ENCODE results near the gene RASA3.

RASA3 gene

DNA sequence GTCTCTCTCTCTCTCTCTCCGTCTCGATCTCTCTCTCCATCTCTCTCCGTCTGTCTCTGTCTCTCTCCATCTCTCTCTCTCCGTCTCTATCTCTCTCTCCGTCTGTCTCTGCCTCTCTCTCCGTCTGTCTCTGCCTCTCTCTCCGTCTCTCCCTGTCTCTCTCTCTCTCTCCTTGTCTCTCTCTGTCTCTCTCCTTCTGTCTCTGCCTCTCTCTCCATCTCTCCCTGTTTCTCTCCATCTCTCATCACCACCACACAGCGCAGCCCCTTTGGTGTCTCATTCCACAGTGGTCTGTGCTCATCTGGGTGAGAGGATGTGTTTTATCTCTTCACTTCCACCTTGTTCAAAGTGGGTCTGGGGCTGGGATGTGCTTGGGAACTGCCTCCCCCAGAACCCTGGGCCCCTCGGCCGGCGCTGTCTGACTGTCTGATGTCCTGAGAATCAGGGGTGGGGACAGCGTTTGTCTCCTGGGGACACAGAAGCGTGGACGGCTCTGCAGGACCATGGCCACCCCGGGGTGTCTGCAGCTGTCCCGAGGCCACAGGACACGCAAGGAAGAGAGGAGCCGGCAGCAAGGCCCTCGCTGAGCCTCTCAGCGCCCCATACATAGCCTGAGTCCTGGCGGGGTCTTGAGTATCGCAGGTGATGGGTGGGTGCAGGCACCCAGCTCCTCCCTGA lies 118.3 kb downstream of the RASA3 start:
- Histone ChIP-seq H3K4me1 (ENCODE audit: control insufficient read depth, insufficient read depth, low read length) (no peaks in the 10 kb centered on the region), H3K4me3 (ENCODE audit: low read depth, low read length) (no peak overlapping the region), H3K9ac (ENCODE audit: low read depth, low read length) (no peak overlapping the region), H3K27me3 (ENCODE audit: control insufficient read depth, insufficient read depth, low read length) (no peaks in the 10 kb centered on the region), H3K9me3 (ENCODE audit: control insufficient read depth, insufficient read depth, low read length) (no peaks in the 10 kb centered on the region), H3K36me3 (ENCODE audit: control insufficient read depth, insufficient read depth, low read length) (peaks cover 39% of the 10 kb centered on the region)

DNA sequence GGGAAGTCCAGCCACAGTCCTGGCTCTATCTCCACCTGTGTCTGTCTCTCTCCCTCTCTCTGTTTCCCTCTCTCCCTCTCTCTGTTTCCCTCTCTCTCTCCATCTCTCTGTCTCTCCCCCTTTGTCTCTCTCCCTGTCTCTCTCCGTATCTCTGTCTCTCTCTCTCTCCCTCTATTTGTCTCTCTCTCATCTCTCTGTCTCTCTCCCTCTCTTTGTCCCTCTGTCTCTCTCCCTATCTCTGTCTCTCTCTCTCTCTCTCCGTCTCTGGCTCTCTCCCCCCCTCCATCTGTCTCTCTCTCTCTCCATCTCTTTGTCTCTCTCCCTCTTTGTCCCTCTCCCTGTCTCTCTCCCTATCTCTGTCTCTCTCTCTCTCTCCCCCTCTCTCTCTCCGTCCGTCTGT lies 119.1 kb downstream of the RASA3 start:
- peaks cover 43% of the 10 kb centered on the region for H3K36me3 ChIP-seq (ENCODE audit: control insufficient read depth, insufficient read depth, low read length)
- no peaks in the 10 kb centered on the region for H3K4me1 ChIP-seq (ENCODE audit: control insufficient read depth, insufficient read depth, low read length)
- no peaks in the 10 kb centered on the region for H3K9me3 ChIP-seq (ENCODE audit: control insufficient read depth, insufficient read depth, low read length)
- no peak overlapping the region for H3K4me3 ChIP-seq (ENCODE audit: low read depth, low read length)
- H3K9ac ChIP-seq (ENCODE audit: low read depth, low read length): no peak overlapping the region
- H3K27me3 ChIP-seq (ENCODE audit: control insufficient read depth, insufficient read depth, low read length): no peaks in the 10 kb centered on the region

DNA sequence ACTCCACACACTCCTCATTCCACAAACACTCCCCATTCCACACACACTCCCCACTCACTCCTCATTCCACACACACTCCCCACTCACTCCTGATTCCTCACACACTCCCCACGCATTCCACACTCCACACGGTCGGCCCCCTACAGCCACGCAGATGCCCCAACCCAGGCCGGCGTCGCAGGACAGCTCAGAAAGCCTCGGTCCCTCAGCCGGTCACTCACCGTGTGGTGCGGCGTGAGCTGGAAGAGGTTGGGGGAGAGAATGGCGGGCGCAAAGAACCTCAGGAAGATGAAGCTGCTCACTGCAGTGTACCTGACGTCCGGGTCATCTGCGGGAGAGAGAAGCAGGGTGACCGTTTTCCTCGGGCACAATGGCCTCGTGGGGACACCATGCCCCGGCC lies 119.5 kb downstream of the RASA3 start:
- H3K36me3 ChIP-seq (ENCODE audit: control insufficient read depth, insufficient read depth, low read length): peaks cover 43% of the 10 kb centered on the region
- H3K4me1 ChIP-seq (ENCODE audit: control insufficient read depth, insufficient read depth, low read length): no peaks in the 10 kb centered on the region
- H3K27me3 ChIP-seq (ENCODE audit: control insufficient read depth, insufficient read depth, low read length): no peaks in the 10 kb centered on the region
- H3K9ac ChIP-seq (ENCODE audit: low read depth, low read length): no peak overlapping the region
- H3K9me3 ChIP-seq (ENCODE audit: control insufficient read depth, insufficient read depth, low read length): no peaks in the 10 kb centered on the region
- H3K4me3 ChIP-seq (ENCODE audit: low read depth, low read length): no peak overlapping the region

DNA sequence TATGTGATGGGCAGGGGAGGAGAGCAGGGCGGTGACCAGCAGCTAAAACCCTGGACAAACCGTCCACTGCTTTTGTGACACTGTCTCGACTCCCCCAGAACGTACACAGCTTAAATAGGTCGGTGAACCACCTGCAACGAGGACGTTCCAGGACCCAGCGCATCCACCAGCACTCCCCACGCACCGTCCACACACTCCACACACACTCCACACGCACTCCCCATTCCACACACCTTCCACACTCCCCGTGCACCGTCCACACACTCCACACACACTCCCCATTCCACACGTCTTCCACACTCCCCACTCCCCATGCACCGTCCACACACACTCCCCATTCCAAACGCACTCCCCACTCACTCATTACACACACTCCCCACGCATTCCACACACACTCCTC lies 120.3 kb downstream of the RASA3 start:
- Histone ChIP-seq H3K27me3 (ENCODE audit: control insufficient read depth, insufficient read depth, low read length) (no peaks in the 10 kb centered on the region), H3K9ac (ENCODE audit: low read depth, low read length) (no peak overlapping the region), H3K36me3 (ENCODE audit: control insufficient read depth, insufficient read depth, low read length) (peaks cover 37% of the 10 kb centered on the region), H3K4me3 (ENCODE audit: low read depth, low read length) (no peak overlapping the region), H3K9me3 (ENCODE audit: control insufficient read depth, insufficient read depth, low read length) (no peaks in the 10 kb centered on the region), H3K4me1 (ENCODE audit: control insufficient read depth, insufficient read depth, low read length) (no peaks in the 10 kb centered on the region)

DNA sequence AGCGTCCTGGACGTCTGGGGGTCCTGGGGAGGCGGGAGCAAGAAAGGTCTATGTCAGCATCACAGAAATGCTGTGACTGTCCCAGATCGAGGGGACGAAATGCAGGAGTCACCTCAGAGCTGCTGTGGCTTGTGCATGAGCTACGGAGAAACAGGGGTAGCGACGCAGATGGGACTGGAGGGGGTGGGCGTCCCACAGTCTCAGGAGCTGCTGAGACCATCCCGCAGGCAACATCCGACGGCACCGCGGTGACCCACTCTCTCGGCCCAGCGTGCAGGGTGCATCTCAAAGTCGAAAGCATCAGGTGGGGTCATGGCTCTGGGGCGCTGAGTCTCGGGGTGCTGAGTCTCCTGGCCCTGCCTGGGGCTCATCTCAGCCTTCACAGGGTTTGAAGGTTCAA lies 121.2 kb downstream of the RASA3 start:
- Histone ChIP-seq H3K9me3 (ENCODE audit: control insufficient read depth, insufficient read depth, low read length) (no peaks in the 10 kb centered on the region), H3K27me3 (ENCODE audit: control insufficient read depth, insufficient read depth, low read length) (no peaks in the 10 kb centered on the region), H3K4me3 (ENCODE audit: low read depth, low read length) (no peak overlapping the region), H3K9ac (ENCODE audit: low read depth, low read length) (no peak overlapping the region), H3K4me1 (ENCODE audit: control insufficient read depth, insufficient read depth, low read length) (no peaks in the 10 kb centered on the region), H3K36me3 (ENCODE audit: control insufficient read depth, insufficient read depth, low read length) (peaks cover 28% of the 10 kb centered on the region)

DNA sequence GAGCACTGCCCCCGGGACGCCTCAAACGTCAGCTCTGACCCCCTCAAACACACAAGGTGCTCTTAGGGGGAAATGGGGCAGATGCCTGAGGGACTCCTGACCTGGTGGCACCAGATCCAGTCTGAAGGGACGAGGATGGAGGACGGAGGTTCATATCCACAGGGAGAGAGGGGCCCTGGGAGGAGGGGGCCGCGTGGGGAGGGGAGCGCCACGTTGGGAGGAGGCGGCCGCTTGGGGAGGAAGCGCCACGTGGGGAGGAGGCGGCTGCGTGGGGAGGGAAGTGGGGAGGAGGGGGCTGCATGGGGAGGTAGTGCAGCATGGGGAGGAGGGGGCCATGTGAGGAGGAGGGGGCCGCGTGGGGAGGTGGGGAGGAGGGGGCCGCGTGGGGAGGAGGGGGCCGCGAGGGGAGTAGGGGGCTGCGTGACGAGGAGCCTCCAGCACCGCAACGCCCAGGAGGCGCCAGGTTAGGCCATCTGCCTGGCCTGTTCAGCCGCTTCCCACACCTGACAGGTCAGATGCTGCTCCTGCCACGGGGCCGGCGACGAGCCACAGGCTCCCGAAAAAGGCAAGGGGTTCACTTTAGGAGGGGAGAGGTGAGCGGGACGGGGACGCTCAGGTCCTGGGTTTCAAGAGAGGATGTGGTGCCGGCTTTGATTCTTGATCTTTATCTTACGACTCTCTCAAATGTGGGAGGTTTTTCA lies 121.9 kb downstream of the RASA3 start:
- H3K27me3 ChIP-seq (ENCODE audit: control insufficient read depth, insufficient read depth, low read length): no peaks in the 10 kb centered on the region
- H3K9ac ChIP-seq (ENCODE audit: low read depth, low read length): no peak overlapping the region
- H3K4me3 ChIP-seq (ENCODE audit: low read depth, low read length): no peak overlapping the region
- H3K4me1 ChIP-seq (ENCODE audit: control insufficient read depth, insufficient read depth, low read length): no peaks in the 10 kb centered on the region
- H3K9me3 ChIP-seq (ENCODE audit: control insufficient read depth, insufficient read depth, low read length): no peaks in the 10 kb centered on the region
- H3K36me3 ChIP-seq (ENCODE audit: control insufficient read depth, insufficient read depth, low read length): peaks cover 24% of the 10 kb centered on the region

DNA sequence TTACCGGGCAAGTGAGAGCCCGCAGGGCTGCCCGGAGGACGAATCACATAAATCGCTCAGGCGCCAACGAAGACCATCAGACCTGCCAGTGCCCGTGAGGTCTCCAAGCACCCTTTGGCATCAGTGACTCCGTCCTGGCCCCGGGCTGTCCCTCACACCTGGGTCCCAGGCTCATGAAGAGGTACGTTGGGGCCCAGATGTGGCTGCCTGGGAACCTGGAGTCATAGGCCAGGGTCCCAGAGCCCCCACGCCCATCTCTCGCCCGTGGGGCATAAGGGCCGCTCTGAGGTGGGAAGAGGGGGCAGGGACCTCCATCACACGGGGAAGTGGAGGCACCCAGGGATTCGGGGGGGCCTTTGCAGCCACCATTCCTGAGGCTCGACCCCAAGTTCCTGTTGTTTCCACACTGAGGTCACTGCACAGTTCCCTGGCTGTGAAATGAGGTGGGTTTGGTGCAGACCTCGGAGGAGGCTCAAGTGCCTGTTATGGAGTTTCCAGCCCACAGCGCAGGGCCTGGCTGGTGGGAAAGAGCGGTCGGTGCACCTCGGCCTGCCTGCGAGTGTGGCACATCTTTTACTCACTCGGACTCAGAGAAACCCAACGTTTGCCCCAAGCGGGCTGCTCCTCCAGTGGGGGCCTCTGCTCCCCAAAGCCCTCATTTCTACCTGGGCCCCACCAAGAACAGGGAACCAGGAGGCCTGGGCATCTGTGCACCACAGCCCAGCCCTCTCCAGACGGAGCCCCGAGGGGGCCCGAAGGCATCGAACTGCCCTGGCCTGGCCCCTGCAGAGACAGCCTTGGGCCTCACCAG lies 122.6 kb downstream of the RASA3 start:
- H3K9me3 ChIP-seq (ENCODE audit: control insufficient read depth, insufficient read depth, low read length): no peaks in the 10 kb centered on the region
- H3K9ac ChIP-seq (ENCODE audit: low read depth, low read length): no peak overlapping the region
- no peak overlapping the region for H3K4me3 ChIP-seq (ENCODE audit: low read depth, low read length)
- H3K4me1 ChIP-seq (ENCODE audit: control insufficient read depth, insufficient read depth, low read length): no peaks in the 10 kb centered on the region
- peaks cover 24% of the 10 kb centered on the region for H3K36me3 ChIP-seq (ENCODE audit: control insufficient read depth, insufficient read depth, low read length)
- no peaks in the 10 kb centered on the region for H3K27me3 ChIP-seq (ENCODE audit: control insufficient read depth, insufficient read depth, low read length)

DNA sequence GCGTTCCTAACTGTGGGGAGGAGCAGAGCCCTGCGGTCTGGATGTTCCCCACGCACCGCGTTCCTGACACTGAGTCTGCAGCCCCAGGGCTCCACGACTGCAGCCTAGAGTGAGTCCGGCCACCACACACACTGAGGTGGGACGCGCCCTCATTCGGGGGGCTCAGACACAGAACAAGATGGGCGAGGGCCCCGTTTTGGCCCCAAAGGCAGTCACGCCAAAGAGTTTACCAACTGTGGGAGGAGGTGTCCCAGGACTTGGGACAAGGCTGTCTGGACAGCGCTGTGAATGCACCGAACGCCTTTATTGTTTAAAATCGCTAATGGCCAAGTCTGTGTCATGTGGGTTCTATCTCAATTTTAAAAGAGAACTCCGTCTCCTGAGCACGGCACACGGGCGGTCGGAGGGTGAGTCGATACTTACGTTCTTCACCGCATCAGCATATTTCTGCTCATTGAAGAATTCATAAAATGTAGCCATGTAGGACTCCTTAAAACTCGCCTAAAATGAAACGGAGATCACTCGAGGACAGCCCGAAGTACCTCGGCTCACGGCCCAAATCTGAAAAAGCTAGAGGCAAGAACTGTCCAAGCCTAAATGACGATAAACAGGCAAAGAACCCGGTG lies 123.3 kb downstream of the RASA3 start:
- H3K36me3 ChIP-seq (ENCODE audit: control insufficient read depth, insufficient read depth, low read length): peaks cover 24% of the 10 kb centered on the region
- no peaks in the 10 kb centered on the region for H3K27me3 ChIP-seq (ENCODE audit: control insufficient read depth, insufficient read depth, low read length)
- H3K4me3 ChIP-seq (ENCODE audit: low read depth, low read length): no peak overlapping the region
- no peak overlapping the region for H3K9ac ChIP-seq (ENCODE audit: low read depth, low read length)
- H3K4me1 ChIP-seq (ENCODE audit: control insufficient read depth, insufficient read depth, low read length): no peaks in the 10 kb centered on the region
- H3K9me3 ChIP-seq (ENCODE audit: control insufficient read depth, insufficient read depth, low read length): no peaks in the 10 kb centered on the region

DNA sequence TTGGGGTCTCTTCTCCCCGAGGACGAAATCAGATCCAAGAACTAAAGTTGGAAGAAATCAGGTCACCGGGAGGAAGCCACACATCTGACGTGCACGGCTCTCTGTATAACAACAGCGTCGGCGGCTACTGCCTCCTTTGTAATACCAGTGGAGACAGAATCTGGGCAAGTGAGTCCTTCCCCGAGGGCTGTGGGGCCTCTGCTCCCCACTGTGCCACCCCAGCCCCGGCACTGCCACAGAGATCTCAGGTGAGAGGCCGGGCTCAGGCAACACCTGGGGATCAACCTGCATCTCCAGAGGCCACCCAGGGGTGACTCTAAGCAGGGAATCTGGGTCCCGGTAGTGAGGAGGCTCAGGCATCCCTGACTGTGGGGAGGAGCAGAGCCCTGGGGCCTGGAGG lies 124.9 kb downstream of the RASA3 start:
- H3K4me3 ChIP-seq (ENCODE audit: low read depth, low read length): no peak overlapping the region
- no peaks in the 10 kb centered on the region for H3K9me3 ChIP-seq (ENCODE audit: control insufficient read depth, insufficient read depth, low read length)
- no peak overlapping the region for H3K9ac ChIP-seq (ENCODE audit: low read depth, low read length)
- no peaks in the 10 kb centered on the region for H3K4me1 ChIP-seq (ENCODE audit: control insufficient read depth, insufficient read depth, low read length)
- no peaks in the 10 kb centered on the region for H3K27me3 ChIP-seq (ENCODE audit: control insufficient read depth, insufficient read depth, low read length)
- peaks cover 20% of the 10 kb centered on the region for H3K36me3 ChIP-seq (ENCODE audit: control insufficient read depth, insufficient read depth, low read length)

DNA sequence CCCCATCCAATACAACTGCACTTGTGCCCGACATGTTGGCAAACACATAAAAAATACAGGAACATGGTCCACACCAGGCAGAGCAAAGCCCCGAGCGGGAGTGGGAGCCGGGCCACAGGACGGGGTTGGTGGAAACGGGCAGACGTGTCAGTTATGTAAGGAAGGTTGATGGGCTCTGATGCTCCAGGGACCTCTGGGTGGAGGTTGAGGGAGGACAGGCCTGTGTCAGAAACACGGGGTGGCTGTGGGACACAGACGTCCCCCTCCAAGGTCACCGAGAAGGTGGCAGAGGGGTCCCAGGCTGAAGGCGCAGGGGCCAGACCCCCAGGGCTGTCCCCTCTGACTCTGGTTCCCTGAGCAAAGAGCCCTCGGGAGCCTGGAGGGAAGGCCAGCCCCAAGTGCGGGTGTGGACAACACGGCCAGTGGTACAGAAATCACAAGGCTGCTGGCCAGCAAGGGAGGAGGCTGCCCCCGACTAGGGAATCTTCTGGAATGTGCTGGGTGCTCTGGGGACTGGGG lies 127.2 kb downstream of the RASA3 start:
- Histone ChIP-seq H3K27me3 (ENCODE audit: control insufficient read depth, insufficient read depth, low read length) (no peaks in the 10 kb centered on the region), H3K9ac (ENCODE audit: low read depth, low read length) (no peak overlapping the region), H3K4me1 (ENCODE audit: control insufficient read depth, insufficient read depth, low read length) (no peaks in the 10 kb centered on the region), H3K9me3 (ENCODE audit: control insufficient read depth, insufficient read depth, low read length) (no peaks in the 10 kb centered on the region), H3K36me3 (ENCODE audit: control insufficient read depth, insufficient read depth, low read length) (peaks cover 12% of the 10 kb centered on the region), H3K4me3 (ENCODE audit: low read depth, low read length) (no peak overlapping the region)

DNA sequence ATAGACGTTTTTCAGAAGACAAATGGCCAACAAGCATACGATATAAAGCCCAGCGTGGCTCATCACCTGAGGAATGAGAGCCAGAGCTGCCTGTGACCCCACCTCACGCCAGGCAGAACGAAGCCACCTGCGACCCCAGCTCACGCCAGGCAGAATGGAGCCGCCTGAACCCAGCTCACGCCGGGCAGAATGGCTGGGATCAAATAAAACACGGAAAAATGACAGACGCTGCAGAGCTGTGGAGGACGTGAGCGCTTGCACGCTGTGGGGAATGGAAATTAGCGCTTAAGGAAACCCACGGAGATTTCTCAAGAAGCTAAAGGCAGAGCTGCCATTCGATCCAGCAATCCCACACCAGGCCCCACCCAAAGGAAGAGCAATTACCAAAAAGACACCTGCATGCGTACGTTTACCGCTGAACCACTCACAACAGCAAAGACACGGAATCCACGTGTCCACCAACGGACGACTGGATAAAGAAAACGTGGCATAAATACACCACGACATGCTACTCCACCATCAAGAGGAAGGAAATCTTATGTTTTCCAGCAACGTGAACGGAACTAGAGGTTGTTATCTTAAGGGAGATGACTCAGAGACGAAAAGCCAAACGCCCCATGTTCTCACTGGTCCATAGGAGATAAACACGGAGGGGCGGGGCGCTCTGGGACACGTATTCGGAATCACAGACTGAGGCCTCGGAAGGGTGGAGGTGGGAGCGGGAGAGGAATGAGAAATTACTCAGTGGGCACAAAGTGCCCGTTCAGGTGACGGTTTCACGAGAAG lies 127.8 kb downstream of the RASA3 start:
- H3K9me3 ChIP-seq (ENCODE audit: control insufficient read depth, insufficient read depth, low read length): no peaks in the 10 kb centered on the region
- H3K9ac ChIP-seq (ENCODE audit: low read depth, low read length): no peak overlapping the region
- peaks cover 8% of the 10 kb centered on the region for H3K36me3 ChIP-seq (ENCODE audit: control insufficient read depth, insufficient read depth, low read length)
- no peak overlapping the region for H3K4me3 ChIP-seq (ENCODE audit: low read depth, low read length)
- no peaks in the 10 kb centered on the region for H3K4me1 ChIP-seq (ENCODE audit: control insufficient read depth, insufficient read depth, low read length)
- H3K27me3 ChIP-seq (ENCODE audit: control insufficient read depth, insufficient read depth, low read length): no peaks in the 10 kb centered on the region

Data from iPS-15b (cell line).